RCC 7860 (cell line): ENCODE data around the gene CEP128.

Source experiments
- DNase-seq: peaks from one replicate; pipeline ENCODE4 v3.0.0-alpha.2; 2015; ENCODE audit warnings: low spot score
- FAIRE-seq: peaks from 2 replicates; lab custom pipeline; 2012; peaks lifted over from hg19 to GRCh38; lab: Jason Lieb, UNC

Gene CEP128

GRCh38 chr14:80565001-80565400, 376.5 kb downstream of the CEP128 start:
- DNase-seq = no peak

GRCh38 chr14:80564051-80564450, 377.5 kb downstream of the CEP128 start:
- no peak for FAIRE-seq
- no peak for DNase-seq

More at GRCh38 chr14:80565001-80565400, 376.5 kb downstream of the CEP128 start:
- no peak for FAIRE-seq

- no peak for DNase-seq
- no peak for FAIRE-seq
Observed at GRCh38 chr14:80560800-80561657, 380.5 kb downstream of the CEP128 start.

- FAIRE-seq (no peak), DNase-seq (no peak)
Observed at GRCh38 chr14:80554139-80554538, 387.4 kb downstream of the CEP128 start.

- DNase-seq (no peak), FAIRE-seq (no peak)
Observed at GRCh38 chr14:80549141-80549540, 392.4 kb downstream of the CEP128 start.

- FAIRE-seq (no peak), DNase-seq (no peak)
Observed at GRCh38 chr14:80545935-80546854, 395.3 kb downstream of the CEP128 start.

- FAIRE-seq = no peak
- DNase-seq = no peak
Observed at GRCh38 chr14:80544366-80544765, 397.2 kb downstream of the CEP128 start.

- DNase-seq = no peak
- FAIRE-seq = no peak
Observed at GRCh38 chr14:80543211-80543610, 398.3 kb downstream of the CEP128 start.

- FAIRE-seq (no peak), DNase-seq (no peak)
Observed at GRCh38 chr14:80538633-80539375, 402.7 kb downstream of the CEP128 start.

GRCh38 chr14:80537626-80538025, 403.9 kb downstream of the CEP128 start:
- DNase-seq = no peak

GRCh38 chr14:80536456-80536855, 405.1 kb downstream of the CEP128 start:
- DNase-seq = no peak
- no peak for FAIRE-seq

More at GRCh38 chr14:80537626-80538025, 403.9 kb downstream of the CEP128 start:
- FAIRE-seq = no peak

- FAIRE-seq (no peak), DNase-seq (no peak)
Observed at GRCh38 chr14:80535171-80535570, 406.4 kb downstream of the CEP128 start.

- FAIRE-seq (no peak), DNase-seq (no peak)
Observed at GRCh38 chr14:80523518-80524117, 417.9 kb downstream of the CEP128 start.

- DNase-seq (no peak), FAIRE-seq (no peak)
Observed at GRCh38 chr14:80522936-80523335, 418.6 kb downstream of the CEP128 start.

- no peak for DNase-seq
- no peak for FAIRE-seq
Observed at GRCh38 chr14:80522411-80522810, 419.1 kb downstream of the CEP128 start.

GRCh38 chr14:80521456-80521855, 420.1 kb downstream of the CEP128 start:
- FAIRE-seq = no peak
- no peak for DNase-seq

- no peak for FAIRE-seq
Observed at GRCh38 chr14:80519002-80519401, 422.5 kb downstream of the CEP128 start.

GRCh38 chr14:80518173-80518572, 423.4 kb downstream of the CEP128 start:
- FAIRE-seq = no peak
- DNase-seq = no peak

More at GRCh38 chr14:80519002-80519401, 422.5 kb downstream of the CEP128 start:
- no peak for DNase-seq

- no peak for FAIRE-seq
- no peak for DNase-seq
Observed at GRCh38 chr14:80507292-80507869, 434.2 kb downstream of the CEP128 start.

- FAIRE-seq (no peak), DNase-seq (no peak)
Observed at GRCh38 chr14:80504781-80505180, 436.8 kb downstream of the CEP128 start.
